ENCODE results near the gene SLC6A18. TPM values are rescaled to one million over a fixed set of nuclear protein-coding genes. Genes with fewer than 3 reads are reported as not detected.

The SLC6A18 gene
- total and polyA plus RNA-seq, 2 donors (not counting 1 experiment from before 2014, with no cell fraction given) = not detected

GRCh38 chr5:1219098-1219767, 5.9 kb upstream of the SLC6A18 start:
- Histone ChIP-seq H3K9me3 (ENCODE audit: control insufficient read depth, insufficient read depth, low read depth, low read length) (peaks cover 7% of the 10 kb centered on the region), H4K20me1 (ENCODE audit: control insufficient read depth, extremely low read depth, insufficient read depth, low read length) (no peaks in the 10 kb centered on the region), H3K36me3 (ENCODE audit: control insufficient read depth, insufficient read depth, low read length) (no peaks in the 10 kb centered on the region), H3K4me3 (replicated peaks in 1 of 4; ENCODE audit: control extremely low read depth in 1 of 4, insufficient read depth in 1 of 4, low read depth in 3 of 4, low read length in 4 of 4) (no peak overlapping the region), H3K27ac (ENCODE audit: insufficient read depth, low read length) (no peak overlapping the region), H3K4me1 (ENCODE audit: control insufficient read depth, extremely low read depth, insufficient read depth, low read length) (no peaks in the 10 kb centered on the region), H3K79me2 (ENCODE audit: control insufficient read depth, insufficient read depth, low read length) (no peaks in the 10 kb centered on the region), H3K9ac (ENCODE audit: insufficient read depth, low read length) (no peak overlapping the region), H3K4me2 (ENCODE audit: extremely low read depth, insufficient read depth, low read length) (no peak overlapping the region), H3K27me3 (ENCODE audit: control insufficient read depth, insufficient read depth, low read length) (no peaks in the 10 kb centered on the region), H2AFZ (ENCODE audit: low read length) (no peak overlapping the region)
- DNase-seq (ENCODE audit: low read depth in 2 of 2) = no peak
- no peak for TF ChIP-seq CTCF (conservative IDR thresholded peaks at IDR 0.05 in 1 of 2, IDR thresholded peaks at IDR 0.05 in 1 of 2; ENCODE audit: low read depth in 1 of 2, low read length in 2 of 2)
- TF ChIP-seq EZH2 (IDR thresholded peaks at IDR 0.05; ENCODE audit: low read length, missing control alignments) = no peak

GRCh38 chr5:1219768-1220100, 5.4 kb upstream of the SLC6A18 start:
- Histone ChIP-seq H3K27ac (ENCODE audit: insufficient read depth, low read length) (no peak overlapping the region), H4K20me1 (ENCODE audit: control insufficient read depth, extremely low read depth, insufficient read depth, low read length) (no peaks in the 10 kb centered on the region), H3K9me3 (ENCODE audit: control insufficient read depth, insufficient read depth, low read depth, low read length) (peaks cover 7% of the 10 kb centered on the region), H3K9ac (ENCODE audit: insufficient read depth, low read length) (no peak overlapping the region), H3K4me2 (ENCODE audit: extremely low read depth, insufficient read depth, low read length) (no peak overlapping the region), H2AFZ (ENCODE audit: low read length) (no peak overlapping the region), H3K36me3 (ENCODE audit: control insufficient read depth, insufficient read depth, low read length) (no peaks in the 10 kb centered on the region), H3K27me3 (ENCODE audit: control insufficient read depth, insufficient read depth, low read length) (no peaks in the 10 kb centered on the region), H3K4me1 (ENCODE audit: control insufficient read depth, extremely low read depth, insufficient read depth, low read length) (no peaks in the 10 kb centered on the region), H3K4me3 (replicated peaks in 1 of 4; ENCODE audit: control extremely low read depth in 1 of 4, insufficient read depth in 1 of 4, low read depth in 3 of 4, low read length in 4 of 4) (no peak overlapping the region), H3K79me2 (ENCODE audit: control insufficient read depth, insufficient read depth, low read length) (no peaks in the 10 kb centered on the region)
- DNase-seq (ENCODE audit: low read depth in 2 of 2) = no peak
- TF ChIP-seq EZH2 (IDR thresholded peaks at IDR 0.05; ENCODE audit: low read length, missing control alignments) (no peak), CTCF (conservative IDR thresholded peaks at IDR 0.05 in 1 of 2, IDR thresholded peaks at IDR 0.05 in 1 of 2; ENCODE audit: low read depth in 1 of 2, low read length in 2 of 2) (no peak)

GRCh38 chr5:1220351-1220750, 4.8 kb upstream of the SLC6A18 start:
- no peak overlapping the region for H3K9ac ChIP-seq (ENCODE audit: insufficient read depth, low read length)
- H3K36me3 ChIP-seq (ENCODE audit: control insufficient read depth, insufficient read depth, low read length) = no peaks in the 10 kb centered on the region
- H3K9me3 ChIP-seq (ENCODE audit: control insufficient read depth, insufficient read depth, low read depth, low read length) = peaks cover 7% of the 10 kb centered on the region
- no peaks in the 10 kb centered on the region for H3K4me1 ChIP-seq (ENCODE audit: control insufficient read depth, extremely low read depth, insufficient read depth, low read length)
- no peak for DNase-seq (ENCODE audit: low read depth in 2 of 2)
- H3K4me2 ChIP-seq (ENCODE audit: extremely low read depth, insufficient read depth, low read length) = no peak overlapping the region
- no peak overlapping the region for H2AFZ ChIP-seq (ENCODE audit: low read length)
- TF ChIP-seq CTCF (conservative IDR thresholded peaks at IDR 0.05 in 1 of 2, IDR thresholded peaks at IDR 0.05 in 1 of 2; ENCODE audit: low read depth in 1 of 2, low read length in 2 of 2) (no peak), EZH2 (IDR thresholded peaks at IDR 0.05; ENCODE audit: low read length, missing control alignments) (no peak)
- no peaks in the 10 kb centered on the region for H3K27me3 ChIP-seq (ENCODE audit: control insufficient read depth, insufficient read depth, low read length)
- H3K27ac ChIP-seq (ENCODE audit: insufficient read depth, low read length) = no peak overlapping the region
- no peak overlapping the region for H3K4me3 ChIP-seq (replicated peaks in 1 of 4; ENCODE audit: control extremely low read depth in 1 of 4, insufficient read depth in 1 of 4, low read depth in 3 of 4, low read length in 4 of 4)
- no peaks in the 10 kb centered on the region for H4K20me1 ChIP-seq (ENCODE audit: control insufficient read depth, extremely low read depth, insufficient read depth, low read length)
- no peaks in the 10 kb centered on the region for H3K79me2 ChIP-seq (ENCODE audit: control insufficient read depth, insufficient read depth, low read length)

All from fibroblast of lung (primary cell).